Measurements from ENCODE around the gene FANCF.

GRCh38 chr11:22656130-22656529 is 30.5 kb upstream of the FANCF start:
- TF ChIP-seq CTCF (IDR thresholded peaks at IDR 0.05): no peak
- TF ChIP-seq POLR2A (IDR thresholded peaks at IDR 0.05): no peak

Measured in testis (tissue), 2 donors.